ENCODE measurements around the gene MARK4.

- TF ChIP-seq CTCF (IDR thresholded peaks at IDR 0.05) = no peak
- no peak for TF ChIP-seq POLR2A (IDR thresholded peaks at IDR 0.05)
Measured at GRCh38 chr19:45352914-45353796, 102.1 kb downstream of the MARK4 start.

Data from esophagus squamous epithelium (tissue), 4 donors.